ENCODE measurements around the gene ACADS. TPM values are rescaled to one million over a fixed set of nuclear protein-coding genes. Genes with fewer than 3 reads are reported as not detected.

Gene ACADS, protein sequence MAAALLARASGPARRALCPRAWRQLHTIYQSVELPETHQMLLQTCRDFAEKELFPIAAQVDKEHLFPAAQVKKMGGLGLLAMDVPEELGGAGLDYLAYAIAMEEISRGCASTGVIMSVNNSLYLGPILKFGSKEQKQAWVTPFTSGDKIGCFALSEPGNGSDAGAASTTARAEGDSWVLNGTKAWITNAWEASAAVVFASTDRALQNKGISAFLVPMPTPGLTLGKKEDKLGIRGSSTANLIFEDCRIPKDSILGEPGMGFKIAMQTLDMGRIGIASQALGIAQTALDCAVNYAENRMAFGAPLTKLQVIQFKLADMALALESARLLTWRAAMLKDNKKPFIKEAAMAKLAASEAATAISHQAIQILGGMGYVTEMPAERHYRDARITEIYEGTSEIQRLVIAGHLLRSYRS
- 10 to 100 TPM; 21.3 to 37.1 (median 29.1) TPM for total RNA-seq

DNA sequence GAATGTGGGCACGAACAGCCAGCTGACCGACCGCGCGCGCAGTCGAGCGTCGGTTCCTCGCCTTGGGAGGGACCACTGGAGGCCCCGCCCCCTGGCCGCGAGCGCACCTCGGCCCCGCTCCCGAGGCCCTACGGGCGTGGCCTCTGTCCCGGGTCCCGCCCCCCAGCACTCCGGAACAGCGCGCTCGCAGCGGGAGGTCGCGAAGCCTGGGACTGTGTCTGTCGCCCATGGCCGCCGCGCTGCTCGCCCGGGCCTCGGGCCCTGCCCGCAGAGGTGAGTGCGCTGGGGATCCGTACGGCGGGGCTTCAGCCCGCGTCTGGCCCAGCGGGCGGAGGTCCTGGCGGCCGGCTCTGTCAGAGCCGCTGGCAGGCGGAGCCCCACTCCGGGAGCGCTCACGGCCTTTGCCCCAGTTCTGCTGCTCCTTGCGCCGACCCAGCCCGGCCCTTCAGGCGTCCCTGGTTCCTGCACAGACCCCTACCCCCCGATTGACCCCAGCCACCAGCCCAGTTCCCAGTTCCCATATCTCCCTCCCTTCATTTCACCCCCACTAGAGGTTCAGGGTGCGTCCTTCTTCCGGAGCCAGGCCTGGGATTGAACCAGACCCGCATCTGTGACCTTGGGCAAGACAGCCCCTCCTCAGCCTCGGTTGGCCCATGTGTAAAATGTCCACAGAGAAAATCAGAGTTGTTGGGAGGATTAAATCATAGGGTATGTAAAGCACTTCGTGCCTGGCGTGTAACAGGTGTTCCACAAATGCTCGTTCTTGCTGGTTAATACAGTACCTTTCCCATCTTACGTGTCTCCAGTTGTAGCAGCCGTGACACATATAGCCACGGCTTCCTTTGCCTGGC, at the start of gene ACADS:
ACADS (plus strand) TSS at position 168 of the 851 bp plus-strand sequence; CDS start at position 228, 60 bp downstream.
- 5 to 14% methylated on average over 20 to 56 of the region's 66 CpGs for WGBS, 2 donors
- H3K4me3 ChIP-seq (ENCODE audit: low read depth, poor library complexity, severe bottlenecking) = peak within 1 kb of the TSS; percentile 35
- intact Hi-C loops (cut with DNase I; ENCODE audit: low total_unique reads) = no loop called here
- peak; percentile 76 to 97 for DNase-seq (ENCODE audit: low spot score in 2 of 2)
- TF ChIP-seq POLR2A (IDR thresholded peaks at IDR 0.05) = no peak
- TF ChIP-seq, protein P1, sequence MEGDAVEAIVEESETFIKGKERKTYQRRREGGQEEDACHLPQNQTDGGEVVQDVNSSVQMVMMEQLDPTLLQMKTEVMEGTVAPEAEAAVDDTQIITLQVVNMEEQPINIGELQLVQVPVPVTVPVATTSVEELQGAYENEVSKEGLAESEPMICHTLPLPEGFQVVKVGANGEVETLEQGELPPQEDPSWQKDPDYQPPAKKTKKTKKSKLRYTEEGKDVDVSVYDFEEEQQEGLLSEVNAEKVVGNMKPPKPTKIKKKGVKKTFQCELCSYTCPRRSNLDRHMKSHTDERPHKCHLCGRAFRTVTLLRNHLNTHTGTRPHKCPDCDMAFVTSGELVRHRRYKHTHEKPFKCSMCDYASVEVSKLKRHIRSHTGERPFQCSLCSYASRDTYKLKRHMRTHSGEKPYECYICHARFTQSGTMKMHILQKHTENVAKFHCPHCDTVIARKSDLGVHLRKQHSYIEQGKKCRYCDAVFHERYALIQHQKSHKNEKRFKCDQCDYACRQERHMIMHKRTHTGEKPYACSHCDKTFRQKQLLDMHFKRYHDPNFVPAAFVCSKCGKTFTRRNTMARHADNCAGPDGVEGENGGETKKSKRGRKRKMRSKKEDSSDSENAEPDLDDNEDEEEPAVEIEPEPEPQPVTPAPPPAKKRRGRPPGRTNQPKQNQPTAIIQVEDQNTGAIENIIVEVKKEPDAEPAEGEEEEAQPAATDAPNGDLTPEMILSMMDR (IDR thresholded peaks at IDR 0.05) = no peak

DNA sequence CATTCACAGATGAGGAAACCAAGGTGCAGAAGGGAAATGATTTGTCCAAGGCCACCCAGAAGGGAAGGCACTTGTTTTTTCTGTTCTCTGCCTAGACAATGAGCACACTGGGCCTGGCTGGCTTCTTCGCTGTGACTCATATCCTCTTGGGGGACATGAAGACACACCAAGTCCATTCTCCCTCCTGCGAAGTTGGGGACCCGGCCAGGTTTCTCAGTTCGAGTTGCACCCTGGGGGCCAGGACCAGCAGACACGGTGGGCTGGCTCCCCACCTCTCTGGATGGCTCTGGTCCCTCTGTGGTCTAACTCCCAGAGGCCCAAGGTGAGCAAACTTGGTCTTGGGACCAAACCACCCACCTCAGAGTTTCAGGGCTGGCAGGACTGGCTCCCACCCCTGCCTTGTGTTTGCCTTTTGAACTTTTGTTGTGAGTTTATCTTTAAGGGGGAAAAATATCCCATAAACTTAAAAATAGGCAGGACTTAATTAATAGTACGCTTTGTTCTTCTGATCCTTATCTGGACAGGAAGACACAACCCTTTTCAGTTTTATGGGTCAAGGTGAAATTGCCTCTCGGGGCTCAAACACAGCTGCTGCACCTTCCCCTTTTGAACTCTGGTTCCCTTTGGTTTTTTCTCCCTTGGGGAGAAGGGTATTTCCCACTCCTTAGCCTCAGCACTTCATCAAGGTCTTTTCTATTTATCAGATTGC, 47.7 kb upstream of the ACADS start:
- intact Hi-C loops (cut with DNase I; ENCODE audit: low total_unique reads) = no loop called here
- no peak for DNase-seq (ENCODE audit: low spot score in 2 of 2)
- H3K4me3 ChIP-seq (ENCODE audit: low read depth, poor library complexity, severe bottlenecking) = no peak overlapping the region
- 34 to 39% methylated on average over 7 of the region's 7 CpGs for WGBS, 2 donors
- TF ChIP-seq, protein P1 (IDR thresholded peaks at IDR 0.05) = no peak
- no peak for TF ChIP-seq POLR2A (IDR thresholded peaks at IDR 0.05)

DNA sequence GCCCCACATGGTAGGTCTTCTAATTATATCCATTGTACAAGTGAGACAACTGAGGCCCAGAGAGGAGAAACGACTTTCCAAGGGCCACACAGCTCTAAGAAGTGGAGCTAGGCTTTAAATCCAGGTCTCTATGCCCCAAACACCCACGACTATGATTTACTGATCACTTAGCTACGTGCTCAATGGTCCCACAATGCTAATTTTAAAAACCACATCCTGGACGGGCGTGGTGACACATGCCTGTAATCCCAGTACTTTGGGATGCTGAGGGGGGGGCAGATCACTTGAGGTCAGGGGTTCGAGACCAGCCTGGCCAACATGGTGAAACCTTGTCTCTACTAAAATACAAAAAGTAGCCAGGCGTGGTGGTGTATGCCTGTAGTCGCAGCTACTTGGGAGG, 47.1 kb upstream of the ACADS start:
- TF ChIP-seq, protein P1 (IDR thresholded peaks at IDR 0.05) = no peak
- TF ChIP-seq POLR2A (IDR thresholded peaks at IDR 0.05) = no peak
- no peak for DNase-seq (ENCODE audit: low spot score in 2 of 2)
- intact Hi-C loops (cut with DNase I; ENCODE audit: low total_unique reads) = no loop called here
- H3K4me3 ChIP-seq (ENCODE audit: low read depth, poor library complexity, severe bottlenecking) = no peak overlapping the region
- WGBS, 2 donors = 67 to 72% methylated on average over 8 of the region's 8 CpGs

DNA sequence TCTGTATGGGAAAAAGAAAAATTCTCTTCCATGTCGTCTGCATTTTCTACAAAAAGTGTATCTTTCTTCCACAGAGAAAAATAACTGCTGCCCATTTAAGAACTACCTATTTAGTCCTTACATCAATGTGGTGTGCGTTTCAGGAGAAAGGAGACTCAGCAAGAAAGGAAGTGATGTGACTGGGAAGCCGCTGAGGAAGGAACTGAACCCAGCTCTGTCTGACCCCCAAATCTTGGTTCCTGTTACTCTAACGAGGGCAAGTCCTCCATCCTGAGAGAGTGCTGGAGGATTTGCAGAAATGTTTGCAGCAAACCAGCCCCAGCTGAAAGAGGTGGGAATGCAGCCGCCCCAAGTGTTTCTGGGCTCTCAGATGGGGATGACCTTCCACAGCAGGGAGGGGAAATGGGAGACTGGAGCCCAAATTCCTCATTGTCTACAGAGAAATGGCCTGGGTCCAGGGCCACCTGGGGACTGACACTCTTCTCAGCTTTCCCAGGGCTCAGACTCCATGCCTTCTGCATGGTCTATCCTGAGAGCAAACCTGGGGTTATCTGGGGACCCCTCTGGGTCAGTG, 45.4 kb upstream of the ACADS start:
- no peak overlapping the region for H3K4me3 ChIP-seq (ENCODE audit: low read depth, poor library complexity, severe bottlenecking)
- 47 to 55% methylated on average over 5 of the region's 5 CpGs for WGBS, 2 donors
- no peak for DNase-seq (ENCODE audit: low spot score in 2 of 2)
- TF ChIP-seq, protein P1 (IDR thresholded peaks at IDR 0.05) = no peak
- no peak for TF ChIP-seq POLR2A (IDR thresholded peaks at IDR 0.05)
- intact Hi-C loops (cut with DNase I; ENCODE audit: low total_unique reads) = no loop called here

DNA sequence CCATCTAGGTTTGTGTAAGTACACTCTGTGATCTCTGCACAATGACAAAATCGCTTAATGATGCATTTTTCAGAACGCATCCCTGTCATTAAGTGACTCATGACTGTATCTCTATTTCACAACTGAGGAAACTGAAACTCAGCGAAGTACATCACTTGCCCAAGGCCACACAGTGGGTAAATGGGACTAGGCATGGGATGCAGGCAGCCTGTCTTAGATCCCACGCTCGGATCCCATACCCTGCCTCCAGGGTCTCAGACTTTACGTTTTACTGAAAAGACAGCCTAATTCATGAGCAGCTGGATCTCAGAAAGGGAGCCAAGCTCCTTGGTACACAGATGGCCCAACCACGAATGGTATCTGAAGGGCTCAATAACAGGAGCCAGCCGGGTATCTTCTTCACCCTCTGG, 41.1 kb upstream of the ACADS start:
- WGBS, 2 donors = 55% methylated on average over 8 of the region's 8 CpGs
- TF ChIP-seq POLR2A (IDR thresholded peaks at IDR 0.05) = no peak
- TF ChIP-seq, protein P1 (IDR thresholded peaks at IDR 0.05) = no peak
- H3K4me3 ChIP-seq (ENCODE audit: low read depth, poor library complexity, severe bottlenecking) = no peak overlapping the region
- peak in 1 of 2 donors; percentile 24 for DNase-seq (ENCODE audit: low spot score in 2 of 2)
- intact Hi-C loops (cut with DNase I; ENCODE audit: low total_unique reads) = no loop called here
